SK-N-SH treated with all-trans-retinoic acid at 6 μM for 48 hours (cell line): ENCODE results near the gene CHERP.

Experiments
- ESRRG ChIP-seq: fragments of 250-450 bp; sonication (Bioruptor Pico); IDR thresholded peaks from 2 replicates; pipeline ENCODE4 v1.6.1; 2021; ENCODE audit warnings: mild to moderate bottlenecking
- GLIS3 ChIP-seq: fragments of 250-450 bp; sonication (Bioruptor Pico); IDR thresholded peaks from 2 replicates; pipeline ENCODE4 v1.5.0; 2020; ENCODE audit warnings: mild to moderate bottlenecking, moderate library complexity
- OSR1 ChIP-seq: fragments of 250-450 bp; sonication (Bioruptor Pico); IDR thresholded peaks from 2 replicates; pipeline ENCODE4 v1.8.0; 2022; ENCODE audit warnings: moderate library complexity, mild to moderate bottlenecking, inconsistent platforms
- PATZ1 ChIP-seq: fragments of 250-450 bp; sonication (Bioruptor Pico); IDR thresholded peaks from 2 replicates; pipeline ENCODE4 v1.8.0; 2020; ENCODE audit warnings: mild to moderate bottlenecking, moderate library complexity, borderline replicate concordance
- RARB ChIP-seq: fragments of 250-450 bp; sonication (Bioruptor Pico); IDR thresholded peaks from 2 replicates; pipeline ENCODE4 v1.8.0; 2021; ENCODE audit warnings: mild to moderate bottlenecking, moderate library complexity
- TCF4 ChIP-seq: fragments of 250-450 bp; sonication (Bioruptor Pico); IDR thresholded peaks from 2 replicates; pipeline ENCODE4 v1.8.0; 2021; ENCODE audit warnings: mild to moderate bottlenecking, moderate library complexity, borderline replicate concordance
- ZFP3 ChIP-seq: fragments of 250-450 bp; sonication (Bioruptor Pico); IDR thresholded peaks from 2 replicates; pipeline ENCODE4 v1.5.0; 2020; ENCODE audit warnings: mild to moderate bottlenecking, moderate library complexity
- ZNF565 ChIP-seq: fragments of 450-650 bp; formaldehyde crosslinking; conservative IDR thresholded peaks from 2 replicates; pipeline ENCODE4 v1.5.0; 2020; ENCODE audit warnings: low read depth, mild to moderate bottlenecking, moderate library complexity

DNA sequence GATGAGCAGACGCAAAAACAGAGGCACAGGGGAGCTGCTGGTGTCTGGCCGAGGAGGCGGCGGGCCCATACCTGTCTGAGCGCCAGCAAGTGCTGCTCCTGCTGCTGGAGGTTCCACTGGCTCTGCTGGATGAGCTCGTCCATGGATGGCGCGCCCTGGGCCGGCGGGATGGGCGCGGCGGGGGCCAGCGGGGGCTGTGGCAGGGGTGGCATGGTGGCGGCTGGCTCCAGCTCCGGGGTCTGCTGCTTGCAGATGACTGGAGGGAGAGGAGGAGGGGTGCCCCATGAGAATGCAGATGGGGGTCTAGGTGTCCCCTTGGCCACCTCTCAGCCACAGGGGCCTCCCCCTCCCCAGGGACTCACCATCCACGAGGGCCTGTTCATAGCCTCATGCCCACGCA lies 6.9 kb downstream of the CHERP start:
- no peak for TF ChIP-seq PATZ1 (CRISPR knock-in tag)
- TF ChIP-seq ZFP3 (CRISPR knock-in tag), result no peak
- no peak for TF ChIP-seq GLIS3 (CRISPR knock-in tag)
- TF ChIP-seq ESRRG (CRISPR knock-in tag), result no peak
- TF ChIP-seq TCF4 (CRISPR knock-in tag), result no peak
- no peak for TF ChIP-seq RARB (CRISPR knock-in tag)
- no peak for TF ChIP-seq OSR1 (CRISPR knock-in tag)
- TF ChIP-seq ZNF565, result no peak
